ENCODE measurements around the gene TRIML1.

Gene TRIML1, protein sequence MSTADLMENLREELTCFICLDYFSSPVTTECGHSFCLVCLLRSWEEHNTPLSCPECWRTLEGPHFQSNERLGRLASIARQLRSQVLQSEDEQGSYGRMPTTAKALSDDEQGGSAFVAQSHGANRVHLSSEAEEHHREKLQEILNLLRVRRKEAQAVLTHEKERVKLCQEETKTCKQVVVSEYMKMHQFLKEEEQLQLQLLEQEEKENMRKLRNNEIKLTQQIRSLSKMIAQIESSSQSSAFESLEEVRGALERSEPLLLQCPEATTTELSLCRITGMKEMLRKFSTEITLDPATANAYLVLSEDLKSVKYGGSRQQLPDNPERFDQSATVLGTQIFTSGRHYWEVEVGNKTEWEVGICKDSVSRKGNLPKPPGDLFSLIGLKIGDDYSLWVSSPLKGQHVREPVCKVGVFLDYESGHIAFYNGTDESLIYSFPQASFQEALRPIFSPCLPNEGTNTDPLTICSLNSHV

DNA sequence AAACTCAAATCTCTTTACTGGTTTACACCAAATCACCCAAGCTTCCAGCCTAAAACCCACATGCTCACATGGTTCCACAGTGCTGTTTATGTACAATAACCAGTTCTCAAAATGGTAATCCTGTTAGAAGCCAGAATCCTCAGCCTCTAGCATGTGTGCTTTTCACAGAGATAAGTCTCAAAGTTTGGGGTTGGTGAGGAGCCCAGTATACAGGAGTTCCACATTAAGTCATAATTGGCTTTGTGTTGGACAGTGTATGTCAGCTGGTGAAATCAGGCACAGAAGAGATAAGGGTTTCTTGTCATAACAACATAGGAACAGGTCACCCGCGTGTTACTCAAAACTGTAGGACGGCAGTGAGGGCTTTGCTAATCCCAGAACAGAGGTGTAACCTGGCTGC is at the start of gene TRIML1:
Gene TRIML1, plus strand, starts transcription at position 301 of the 400 bp plus-strand sequence. CDS start 118 bp downstream, outside the sequence.
- FAIRE-seq, result no peak

DNA sequence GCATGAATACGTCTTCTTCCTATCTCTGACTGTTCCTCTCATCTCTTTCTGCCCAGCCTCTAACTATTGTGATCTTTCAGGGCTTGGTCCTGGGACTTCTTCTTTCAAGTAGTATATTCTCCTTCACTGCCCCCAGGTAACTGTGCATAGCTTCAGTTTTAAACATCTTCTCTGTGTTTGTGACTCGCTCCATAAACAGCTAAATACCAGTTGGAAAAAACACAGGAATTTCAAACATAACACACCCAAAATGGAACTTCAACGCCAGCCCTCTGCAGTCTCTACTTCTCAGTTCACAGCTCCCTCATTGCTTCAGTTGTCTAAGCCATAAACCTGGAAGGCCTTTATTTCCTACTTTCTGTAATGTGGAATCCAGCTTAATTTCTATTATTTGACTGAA is 46.4 kb upstream of the TRIML1 start:
- no peak for FAIRE-seq

DNA sequence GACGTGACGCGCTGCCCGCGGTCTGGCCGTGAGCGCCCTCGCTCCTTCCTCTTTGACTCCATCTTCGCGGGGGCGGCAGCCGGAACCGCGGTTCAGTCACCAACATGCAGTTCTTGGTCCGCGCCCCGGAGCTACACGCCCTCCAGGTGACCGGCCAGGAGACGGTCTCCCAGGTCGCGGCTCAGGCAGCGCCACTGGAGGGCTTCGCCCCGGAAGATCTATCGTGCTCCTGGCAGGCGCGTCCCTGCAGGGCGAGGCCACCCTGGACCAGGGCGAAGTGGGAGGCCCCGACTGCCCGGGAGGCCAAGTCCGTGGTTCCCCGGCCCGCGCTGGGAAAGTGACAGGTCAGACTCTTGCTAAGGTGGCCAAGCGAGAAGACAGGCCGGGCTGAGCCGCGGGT is 32.8 kb upstream of the TRIML1 start:
- FAIRE-seq, result no peak

DNA sequence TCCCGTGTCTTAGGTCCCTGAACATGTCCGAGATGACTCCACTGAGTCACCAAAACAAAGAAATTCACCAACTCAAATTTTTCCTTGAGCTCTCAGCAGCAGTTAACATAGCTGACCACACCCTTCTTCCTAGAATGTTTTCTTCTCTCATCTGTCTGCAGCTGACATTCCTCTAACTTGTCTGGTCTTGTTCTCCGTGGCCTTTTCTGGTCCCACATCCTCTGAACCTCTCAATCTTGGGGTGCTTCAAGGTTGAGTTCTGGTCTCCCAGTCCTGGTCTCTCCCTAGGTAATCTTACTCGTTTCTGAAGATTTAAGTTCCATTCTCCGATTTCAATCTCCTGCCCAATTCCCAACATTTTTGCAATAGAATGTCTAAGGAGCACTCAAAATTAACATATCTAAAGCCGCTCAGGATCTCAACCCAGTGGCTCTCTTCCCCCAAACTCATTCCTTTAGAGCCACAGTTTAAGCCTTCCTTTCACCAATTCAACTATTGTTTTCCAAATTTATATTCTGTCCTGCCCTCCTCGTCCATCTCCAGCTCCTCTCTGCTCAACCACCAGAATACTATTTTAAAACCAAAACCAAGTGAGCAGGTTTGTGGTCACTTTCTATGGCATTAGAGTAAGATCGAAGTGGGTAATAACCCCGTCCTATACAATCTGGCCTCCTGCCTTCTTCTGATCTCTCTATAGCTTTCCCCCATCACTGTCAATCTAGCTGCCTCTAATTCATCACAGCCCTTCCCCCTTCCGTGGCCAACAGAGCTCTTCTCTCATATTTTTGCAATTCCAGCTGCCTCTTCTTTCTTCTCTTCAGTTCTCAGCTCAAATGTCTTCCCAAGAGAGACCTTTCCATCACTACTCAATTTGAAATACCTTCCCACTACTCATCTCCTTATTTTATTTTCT is 31.1 kb upstream of the TRIML1 start:
- no peak for FAIRE-seq

DNA sequence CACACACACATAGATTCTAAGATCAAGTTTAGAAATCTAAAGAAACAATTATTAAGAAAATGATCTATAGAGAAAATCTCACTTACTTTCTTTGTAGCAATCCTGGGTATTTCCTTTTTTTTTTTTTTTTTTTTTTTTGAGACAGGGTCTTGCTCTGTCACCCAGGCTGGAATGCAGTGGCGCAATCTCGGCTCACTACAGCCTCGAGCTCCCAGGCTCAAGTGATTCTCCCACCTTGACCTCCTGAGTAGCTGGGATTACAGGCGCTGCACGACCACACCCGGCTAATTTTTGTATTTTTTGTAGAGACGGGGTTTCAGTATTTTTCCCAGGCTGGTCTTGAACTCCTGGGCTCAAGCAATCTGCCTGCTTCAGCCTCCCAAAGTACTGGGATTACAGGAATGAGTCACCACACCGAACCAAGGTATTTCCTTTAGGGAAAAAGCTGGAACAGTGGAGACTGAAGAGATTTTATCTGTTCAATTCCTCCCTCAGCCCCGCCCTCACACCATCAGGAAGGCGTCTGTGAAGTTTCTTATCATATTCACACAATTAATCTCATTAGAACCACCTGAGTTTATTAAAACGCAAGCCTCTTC is 30.0 kb upstream of the TRIML1 start, which contains the start of gene TRIML2:
Gene TRIML2, minus strand, starts transcription at position 447 of the 599 bp plus-strand sequence. CDS start 4,235 bp downstream, outside the sequence.
- no peak for FAIRE-seq

DNA sequence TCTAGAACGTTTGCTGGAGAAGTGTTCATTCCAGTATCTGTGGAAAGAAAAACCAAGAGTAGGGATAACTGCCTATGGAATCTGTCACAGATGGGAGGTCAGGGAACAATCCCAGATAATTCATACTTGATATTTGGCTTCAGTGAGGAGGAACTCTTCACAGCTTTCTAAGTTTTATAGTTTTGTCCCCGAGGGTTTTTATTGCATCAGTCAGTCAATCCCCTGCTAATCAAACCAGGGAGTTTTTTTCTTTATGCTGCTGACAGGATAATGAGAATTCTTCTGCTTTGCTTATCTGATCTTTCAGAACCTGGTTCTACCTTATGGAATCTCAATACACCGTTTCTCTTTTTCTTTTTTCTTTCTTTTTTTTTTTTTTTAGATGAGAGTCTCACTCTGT is 29.2 kb upstream of the TRIML1 start:
- no peak for FAIRE-seq

DNA sequence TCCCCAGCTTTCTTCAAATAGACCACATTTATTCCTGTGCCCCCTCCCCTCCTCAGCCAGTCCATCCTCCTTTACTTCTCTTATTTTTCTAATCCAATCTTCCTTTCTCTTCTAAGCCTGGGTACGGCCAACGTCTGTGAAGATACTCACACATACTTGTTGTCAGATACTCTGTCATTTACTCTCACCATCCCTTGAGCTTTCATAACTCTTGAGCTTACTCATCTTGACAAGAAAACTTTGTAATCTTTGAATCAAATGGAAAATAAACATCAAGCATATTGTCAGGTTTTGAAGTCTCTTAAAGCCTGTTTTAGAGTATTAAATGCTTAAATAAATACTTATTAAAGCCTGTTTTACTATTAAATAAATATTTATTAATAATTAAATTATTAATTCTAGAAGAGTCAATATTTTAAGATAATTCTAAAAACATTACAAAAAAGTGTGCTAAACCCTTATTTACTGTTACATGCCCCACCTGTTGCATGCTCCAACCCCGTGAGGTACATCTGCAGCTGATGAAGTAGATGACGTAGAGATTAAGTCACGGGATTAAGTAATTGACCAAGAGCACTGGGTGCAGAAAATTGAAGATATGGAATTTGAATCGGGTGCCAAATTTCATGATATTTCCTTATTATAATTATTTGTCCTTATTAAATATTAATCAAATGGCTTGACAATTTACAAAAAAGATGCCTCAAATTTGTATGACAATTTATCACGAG is 28.3 kb upstream of the TRIML1 start:
- no peak for FAIRE-seq

DNA sequence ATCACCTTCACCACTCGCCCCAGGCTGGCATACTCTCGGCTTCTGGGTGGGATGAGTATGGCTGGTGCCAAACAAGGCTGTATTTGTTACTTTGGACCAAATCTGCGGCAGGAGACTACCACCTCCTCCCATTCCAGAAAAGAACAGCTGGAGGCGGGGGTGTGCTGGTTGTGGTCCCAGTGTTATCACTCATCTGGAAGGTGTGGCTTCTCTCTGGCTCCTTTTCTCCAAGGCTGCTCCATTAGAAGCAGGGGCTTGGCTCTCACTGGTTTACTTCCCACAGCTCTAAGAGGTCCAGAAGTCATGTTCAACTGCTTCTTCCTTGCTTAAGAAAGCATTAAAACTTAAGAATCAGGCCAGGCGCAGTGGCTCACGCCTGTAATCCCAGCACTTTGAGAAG is 27.3 kb upstream of the TRIML1 start:
- no peak for FAIRE-seq

DNA sequence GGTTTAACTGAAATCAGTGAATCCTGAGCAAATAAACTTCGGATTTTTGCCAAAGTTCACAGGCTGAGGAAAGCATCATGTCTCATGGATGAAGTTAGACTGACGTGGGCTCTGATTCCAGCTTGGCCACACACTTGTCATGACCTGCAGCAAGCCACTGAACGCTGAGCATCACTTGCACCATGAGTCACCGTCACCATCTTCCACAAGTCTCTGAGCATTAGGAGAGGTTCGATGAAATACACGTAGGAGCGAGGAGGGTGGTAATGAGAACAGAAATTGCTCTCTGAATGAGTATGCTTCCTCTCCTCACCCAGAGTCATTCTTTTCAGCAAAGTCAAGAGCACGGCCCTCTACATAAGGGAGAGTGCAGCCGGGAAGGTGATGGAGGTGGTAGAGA is 26.1 kb upstream of the TRIML1 start:
- no peak for FAIRE-seq

DNA sequence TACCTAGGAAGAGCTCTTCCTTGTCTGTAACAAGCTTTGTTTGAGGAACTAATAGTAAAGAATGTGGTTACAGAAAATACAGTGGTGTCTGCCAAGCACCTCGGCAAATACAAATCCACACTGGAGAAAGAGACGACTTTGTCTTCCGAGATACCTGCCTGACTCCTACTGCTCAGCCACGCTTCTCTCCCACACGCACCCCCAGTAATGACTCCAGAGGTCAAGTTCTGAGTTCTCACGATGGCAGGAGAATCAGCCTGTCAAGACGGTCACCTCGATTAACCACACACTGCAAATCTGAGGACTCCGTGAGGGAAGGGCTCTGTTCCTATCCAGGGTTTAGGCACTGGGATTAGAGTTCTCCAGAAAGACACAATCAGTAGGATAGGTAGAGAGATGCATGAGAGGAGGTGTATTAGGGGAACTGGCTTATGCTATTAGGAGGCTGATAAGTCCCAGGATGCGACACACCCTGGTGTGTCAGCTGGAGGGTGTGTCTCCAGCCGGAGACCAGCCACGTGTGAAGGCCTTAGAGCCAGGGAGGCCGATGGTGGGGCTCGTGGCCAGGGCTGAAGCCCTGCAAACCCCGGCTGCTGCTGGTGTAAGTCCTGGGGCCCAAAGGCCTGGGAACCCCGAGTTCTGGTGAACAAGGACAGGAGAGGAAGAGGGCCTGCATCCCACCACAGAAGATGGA is 21.5 kb upstream of the TRIML1 start:
- no peak for FAIRE-seq

DNA sequence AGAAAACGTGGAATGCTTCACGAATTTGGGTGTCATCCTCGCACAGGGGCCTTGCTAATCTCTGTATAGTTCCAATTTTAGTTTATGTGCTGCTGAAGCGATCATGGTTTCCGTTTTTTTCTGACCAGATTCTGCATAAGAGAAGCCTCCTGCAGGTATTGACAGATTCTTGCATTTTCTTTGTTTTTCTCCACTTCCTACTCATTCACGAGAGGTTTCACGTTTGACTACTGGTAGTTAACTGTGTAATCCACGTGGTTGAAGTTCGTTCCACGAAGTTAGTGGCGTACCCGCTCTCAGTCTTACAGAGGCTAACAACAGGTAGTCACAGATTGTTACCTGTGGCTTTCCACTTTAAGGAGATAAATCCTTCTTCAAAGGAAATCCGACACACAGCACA is 17.7 kb upstream of the TRIML1 start:
- FAIRE-seq, result no peak

DNA sequence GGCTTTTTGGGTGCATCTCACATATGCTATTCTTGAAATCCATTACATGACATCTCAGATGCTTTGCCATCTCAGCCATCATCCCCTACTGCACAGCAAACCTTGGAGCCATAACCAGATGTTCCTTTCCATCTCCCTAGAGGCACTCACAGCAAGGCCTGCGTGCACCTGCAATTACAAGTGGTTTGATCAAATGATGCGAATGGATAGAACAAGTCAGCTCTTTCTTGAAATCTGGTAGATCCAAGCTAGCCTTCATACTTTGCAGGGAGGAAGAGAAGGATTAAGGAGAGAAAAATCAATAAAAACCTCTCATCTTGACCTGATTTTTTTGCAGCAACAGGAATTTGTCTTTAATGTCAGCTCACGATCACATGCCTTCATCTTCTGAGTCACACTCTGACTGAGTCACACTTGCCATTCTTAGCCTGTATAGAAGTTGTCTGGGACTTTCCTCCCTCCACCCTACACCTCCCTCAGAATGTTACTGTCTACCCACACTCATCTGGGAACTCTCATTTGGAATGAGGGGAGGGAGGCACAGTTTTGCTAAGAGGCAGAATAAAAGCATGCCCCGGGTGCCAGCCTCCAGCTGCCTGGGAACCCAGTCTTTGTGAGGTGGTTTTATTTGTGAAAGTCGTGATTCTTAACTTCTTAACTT is 11.9 kb upstream of the TRIML1 start:
- FAIRE-seq, result no peak

DNA sequence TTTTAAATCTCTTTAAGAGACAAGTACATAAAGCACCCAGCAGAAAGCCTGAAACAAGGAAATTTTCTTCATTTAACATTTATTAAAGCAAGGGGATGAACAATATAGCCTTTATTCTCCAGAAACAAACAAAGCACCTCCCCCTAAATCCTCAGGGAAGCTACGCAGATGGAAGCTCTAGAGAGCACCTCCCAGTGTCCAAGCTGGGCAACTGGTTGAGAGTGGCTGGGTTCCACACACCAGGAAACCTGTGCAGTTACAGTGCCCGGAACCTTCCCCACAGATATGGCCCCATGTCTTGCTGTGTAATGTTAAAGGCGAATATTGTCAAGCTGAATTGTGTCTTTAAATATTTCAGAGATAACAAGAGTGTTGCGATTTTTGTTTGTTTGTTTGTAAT is 8.9 kb upstream of the TRIML1 start:
- no peak for FAIRE-seq

DNA sequence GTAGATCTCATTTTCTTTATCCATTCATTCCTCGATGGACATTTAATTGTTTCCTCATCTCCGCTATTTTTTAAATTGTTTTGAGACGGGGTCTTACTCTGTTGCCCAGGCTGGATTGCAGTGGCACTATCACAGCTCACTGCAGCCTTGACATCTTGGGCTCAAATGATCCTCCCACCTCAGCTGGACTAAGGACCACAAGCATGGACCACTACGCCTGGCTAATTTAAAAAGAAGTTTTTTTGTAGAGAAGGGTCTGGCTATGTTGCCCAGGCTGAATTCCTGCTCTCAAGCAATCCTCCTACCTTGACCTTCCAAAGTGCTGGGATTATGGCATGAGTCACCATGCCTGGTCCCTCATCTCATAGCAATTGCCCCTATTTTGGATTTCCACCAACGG is 7.0 kb upstream of the TRIML1 start:
- no peak for FAIRE-seq

DNA sequence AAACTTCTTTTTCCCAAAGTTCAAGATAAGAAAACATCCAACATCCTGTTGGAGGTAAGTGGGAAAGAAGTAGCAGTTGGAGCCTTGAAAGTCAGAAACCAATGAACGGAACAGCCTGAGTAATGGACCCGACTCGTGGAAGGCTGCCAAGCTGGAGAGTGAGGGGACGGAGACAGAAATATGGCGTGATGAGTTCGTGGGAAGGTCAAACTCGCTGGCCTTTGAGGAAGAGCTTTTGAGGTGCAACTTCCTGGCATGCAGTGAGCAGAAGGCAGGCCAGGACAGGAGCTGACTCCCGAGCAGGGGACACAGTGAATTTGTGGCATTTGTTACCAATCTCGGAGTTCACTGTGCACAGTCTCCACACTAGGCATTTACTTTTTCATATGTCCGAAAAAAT is 1.0 kb upstream of the TRIML1 start:
- FAIRE-seq, result no peak

DNA sequence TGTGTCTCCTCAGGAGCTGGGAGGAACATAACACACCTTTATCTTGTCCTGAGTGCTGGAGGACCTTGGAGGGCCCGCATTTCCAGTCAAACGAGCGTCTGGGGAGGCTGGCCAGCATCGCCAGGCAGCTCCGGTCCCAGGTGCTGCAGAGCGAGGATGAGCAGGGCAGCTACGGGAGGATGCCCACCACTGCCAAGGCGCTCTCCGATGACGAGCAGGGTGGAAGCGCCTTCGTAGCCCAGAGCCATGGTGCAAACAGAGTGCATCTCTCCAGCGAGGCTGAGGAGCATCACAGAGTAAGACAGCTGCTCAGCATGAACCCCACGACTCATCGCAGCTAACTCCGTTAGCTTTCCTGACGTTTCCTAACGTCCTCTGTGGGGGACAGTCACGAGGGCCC is 430 bp downstream of the TRIML1 start:
- no peak for FAIRE-seq

DNA sequence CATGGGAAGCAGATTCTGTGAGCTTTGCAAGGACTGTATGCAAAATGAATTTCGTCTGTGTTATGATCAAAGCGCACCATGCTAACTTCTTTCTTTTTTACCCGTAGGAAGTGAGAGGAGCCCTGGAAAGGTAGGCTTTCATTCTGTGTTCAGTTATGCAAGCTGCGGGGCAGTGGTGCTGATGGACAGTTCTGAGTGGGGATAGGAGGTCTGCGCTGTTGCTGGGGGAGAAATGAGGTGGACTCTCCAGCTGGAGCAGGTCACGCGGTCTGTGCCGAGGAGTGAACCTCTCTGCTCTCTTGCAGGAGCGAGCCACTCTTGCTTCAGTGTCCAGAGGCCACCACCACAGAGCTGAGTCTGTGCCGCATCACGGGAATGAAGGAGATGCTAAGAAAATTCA is 4.5 kb downstream of the TRIML1 start:
- no peak for FAIRE-seq

DNA sequence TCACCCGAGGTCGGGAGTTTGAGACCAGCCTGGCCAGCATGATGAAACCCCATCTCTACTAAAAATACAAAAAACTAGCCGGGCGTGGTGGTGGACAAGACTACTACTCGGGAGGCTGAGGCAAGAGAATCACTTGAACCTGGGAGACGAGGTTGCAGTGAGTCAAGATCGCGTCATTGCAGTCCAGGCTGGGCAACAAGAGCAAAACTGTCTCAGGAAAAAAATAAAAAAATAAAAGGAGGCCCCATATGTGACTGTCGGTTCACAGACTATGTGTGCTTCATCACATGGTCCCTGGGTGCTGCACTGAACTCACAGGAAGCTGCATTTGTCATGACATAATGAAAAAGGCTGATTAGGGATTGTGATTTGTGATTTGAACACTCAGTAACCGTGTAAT is 6.4 kb downstream of the TRIML1 start:
- FAIRE-seq, result no peak

DNA sequence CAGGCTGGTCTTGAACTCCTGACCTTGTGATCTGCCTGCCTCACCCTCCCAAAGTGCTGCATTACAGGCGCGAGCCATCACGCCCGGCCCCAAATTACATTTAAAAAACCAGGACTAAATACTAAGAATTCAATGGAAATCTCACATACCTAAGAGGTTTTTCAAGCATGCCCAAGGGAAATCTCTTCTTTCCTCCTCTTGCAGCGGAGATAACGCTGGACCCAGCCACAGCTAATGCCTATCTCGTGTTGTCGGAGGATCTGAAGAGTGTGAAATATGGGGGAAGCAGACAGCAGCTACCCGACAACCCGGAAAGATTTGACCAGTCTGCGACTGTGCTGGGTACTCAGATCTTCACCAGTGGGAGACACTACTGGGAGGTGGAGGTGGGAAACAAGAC is 7.4 kb downstream of the TRIML1 start:
- no peak for FAIRE-seq

DNA sequence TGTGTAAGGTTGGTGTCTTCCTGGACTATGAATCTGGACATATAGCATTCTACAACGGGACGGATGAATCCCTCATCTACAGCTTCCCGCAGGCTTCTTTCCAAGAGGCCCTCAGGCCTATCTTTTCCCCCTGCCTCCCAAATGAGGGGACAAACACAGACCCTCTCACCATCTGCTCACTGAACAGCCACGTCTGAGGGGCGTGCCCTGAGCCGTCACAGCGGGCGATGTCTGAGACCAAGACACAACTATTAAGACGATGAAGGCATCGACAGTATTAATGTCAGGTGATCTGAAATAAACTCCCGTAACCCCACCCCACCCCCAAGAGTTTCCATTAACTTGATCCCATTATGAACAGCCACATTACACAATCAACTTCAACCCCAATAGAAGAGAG is 7.9 kb downstream of the TRIML1 start:
- FAIRE-seq, result no peak

DNA sequence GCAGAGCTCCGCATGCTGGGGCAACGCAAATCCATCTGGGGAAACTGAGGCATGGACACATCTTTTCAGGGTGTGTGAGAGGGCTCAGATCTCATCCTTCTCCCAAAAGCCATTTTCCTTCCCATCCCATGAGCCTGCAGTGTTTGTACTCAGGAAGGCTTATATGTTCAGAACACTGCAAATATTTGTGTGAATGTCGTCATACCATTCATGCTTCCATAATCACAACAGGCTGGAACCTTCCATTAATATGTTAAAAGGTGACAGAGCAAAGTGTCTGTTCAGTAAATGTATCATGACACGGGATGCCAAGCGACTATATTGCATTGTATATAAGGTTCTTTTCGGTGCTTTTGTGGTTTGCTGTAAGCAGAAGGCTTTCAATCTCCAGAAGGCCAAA is 8.5 kb downstream of the TRIML1 start:
- FAIRE-seq, result no peak
